ENCODE results near the gene BEST3. TPM values are rescaled to one million over a fixed set of nuclear protein-coding genes. Genes with fewer than 3 reads are reported as not detected.
"Not testable (repeated sequence)": the region's sequence is repeated elsewhere in the genome, so short reads cannot be mapped to it uniquely, and the experiment has no call there.

Gene BEST3
- total and polyA plus RNA-seq, 7 donors = 41.8 to 181 (median 141) TPM

DNA sequence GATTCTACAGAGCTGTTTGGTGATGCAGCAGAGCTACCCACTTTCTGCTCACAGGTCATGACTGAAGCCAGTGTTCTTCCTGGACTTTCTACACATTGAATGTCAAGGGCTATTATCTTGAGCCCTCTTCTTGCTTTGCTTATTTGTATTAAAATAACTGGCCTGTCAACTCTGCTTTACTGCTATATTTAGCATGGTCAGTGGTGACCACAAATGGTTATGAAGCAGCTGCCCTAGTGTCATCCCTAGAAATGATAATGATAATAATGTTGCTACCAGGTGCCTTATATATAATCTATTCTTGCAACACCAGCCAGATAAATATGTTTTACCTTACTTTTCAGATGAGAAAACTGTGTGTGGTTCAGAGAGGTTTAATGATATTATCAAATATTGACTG, 85.8 kb downstream of the BEST3 start:
- ATAC-seq (peak in 1 of 4 donors; percentile 30), DNase-seq (no peak)
- H3K36me3 ChIP-seq (ENCODE audit: insufficient read depth in 1 of 2, low read depth in 1 of 2) = no peaks in the 10 kb centered on the region
- H3K27ac ChIP-seq = no peak overlapping the region
- no peaks in the 10 kb centered on the region for H3K9me3 ChIP-seq
- TF ChIP-seq, protein P1, sequence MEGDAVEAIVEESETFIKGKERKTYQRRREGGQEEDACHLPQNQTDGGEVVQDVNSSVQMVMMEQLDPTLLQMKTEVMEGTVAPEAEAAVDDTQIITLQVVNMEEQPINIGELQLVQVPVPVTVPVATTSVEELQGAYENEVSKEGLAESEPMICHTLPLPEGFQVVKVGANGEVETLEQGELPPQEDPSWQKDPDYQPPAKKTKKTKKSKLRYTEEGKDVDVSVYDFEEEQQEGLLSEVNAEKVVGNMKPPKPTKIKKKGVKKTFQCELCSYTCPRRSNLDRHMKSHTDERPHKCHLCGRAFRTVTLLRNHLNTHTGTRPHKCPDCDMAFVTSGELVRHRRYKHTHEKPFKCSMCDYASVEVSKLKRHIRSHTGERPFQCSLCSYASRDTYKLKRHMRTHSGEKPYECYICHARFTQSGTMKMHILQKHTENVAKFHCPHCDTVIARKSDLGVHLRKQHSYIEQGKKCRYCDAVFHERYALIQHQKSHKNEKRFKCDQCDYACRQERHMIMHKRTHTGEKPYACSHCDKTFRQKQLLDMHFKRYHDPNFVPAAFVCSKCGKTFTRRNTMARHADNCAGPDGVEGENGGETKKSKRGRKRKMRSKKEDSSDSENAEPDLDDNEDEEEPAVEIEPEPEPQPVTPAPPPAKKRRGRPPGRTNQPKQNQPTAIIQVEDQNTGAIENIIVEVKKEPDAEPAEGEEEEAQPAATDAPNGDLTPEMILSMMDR (IDR thresholded peaks at IDR 0.05) = no peak
- intact Hi-C loops (cut with DNase I) = no loop called here
- H3K27me3 ChIP-seq (ENCODE audit: insufficient read depth in 3 of 3, low read length in 2 of 3) = no peaks in the 10 kb centered on the region
- H3K4me3 ChIP-seq = no peak overlapping the region
- no peaks in the 10 kb centered on the region for H3K4me1 ChIP-seq

- intact Hi-C loops (cut with DNase I) = no loop called here
- TF ChIP-seq, protein P1 (IDR thresholded peaks at IDR 0.05) = no peak
- H3K9me3 ChIP-seq = no peaks in the 10 kb centered on the region
- ATAC-seq (no peak), DNase-seq (no peak)
- H3K27ac ChIP-seq = no peak within 1 kb of the TSS
- H3K36me3 ChIP-seq (ENCODE audit: insufficient read depth in 1 of 2, low read depth in 1 of 2) = no peaks in the 10 kb centered on the region
- no peak within 1 kb of the TSS for H3K4me3 ChIP-seq
- no peaks in the 10 kb centered on the region for H3K4me1 ChIP-seq
- WGBS, 3 donors = 94 to 96% (median 94%) methylated on average over 11 of the region's 11 CpGs
- H3K27me3 ChIP-seq (ENCODE audit: insufficient read depth in 3 of 3, low read length in 2 of 3) = no peaks in the 10 kb centered on the region
Measured at GRCh38 chr12:69610729-69611128, 88.4 kb downstream of the BEST3 start, which contains the start of gene LRRC10. Gene LRRC10, minus strand, starts transcription at chr12:69610907. Its CDS starts 69 bp downstream, at chr12:69610838.

GRCh38 chr12:69610126-69610525, 89.0 kb downstream of the BEST3 start:
- ATAC-seq (no peak), DNase-seq (no peak)
- no peaks in the 10 kb centered on the region for H3K4me1 ChIP-seq
- intact Hi-C loops (cut with DNase I) = no loop called here
- H3K4me3 ChIP-seq = no peak overlapping the region
- TF ChIP-seq, protein P1 (IDR thresholded peaks at IDR 0.05) = no peak
- no peaks in the 10 kb centered on the region for H3K27me3 ChIP-seq (ENCODE audit: insufficient read depth in 3 of 3, low read length in 2 of 3)
- no peaks in the 10 kb centered on the region for H3K36me3 ChIP-seq (ENCODE audit: insufficient read depth in 1 of 2, low read depth in 1 of 2)
- no peak overlapping the region for H3K27ac ChIP-seq
- WGBS, 3 donors = 88 to 89% (median 88%) methylated on average over 15 of the region's 15 CpGs
- no peaks in the 10 kb centered on the region for H3K9me3 ChIP-seq

DNA sequence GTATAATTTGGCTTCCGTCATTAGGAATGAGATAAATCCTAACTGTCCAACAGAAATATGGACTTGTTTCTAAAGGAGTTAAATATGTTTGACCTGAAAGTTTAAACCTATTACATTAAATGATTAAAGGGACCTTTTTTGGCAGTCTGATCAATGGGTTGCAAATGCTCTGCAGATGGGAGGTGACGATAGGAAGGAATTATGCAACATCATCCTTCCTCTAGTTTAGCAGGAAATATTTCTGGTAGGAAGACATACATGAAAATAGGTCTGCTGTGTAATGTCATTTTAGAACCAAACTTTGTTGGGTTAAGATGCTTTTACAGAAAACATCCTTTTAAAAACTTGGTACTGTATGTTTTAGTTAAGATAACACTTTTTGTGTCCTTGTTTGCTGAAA, 91.0 kb downstream of the BEST3 start:
- ATAC-seq = no peak
- H3K27me3 ChIP-seq (ENCODE audit: insufficient read depth in 3 of 3, low read length in 2 of 3) = no peaks in the 10 kb centered on the region
- H3K27ac ChIP-seq = no peak overlapping the region
- intact Hi-C loops (cut with DNase I) = no loop called here
- H3K9me3 ChIP-seq = no peaks in the 10 kb centered on the region
- H3K4me3 ChIP-seq = no peak overlapping the region
- TF ChIP-seq, protein P1 (IDR thresholded peaks at IDR 0.05) = no peak
- 68 to 70% (median 68%) methylated on average over 2 of the region's 2 CpGs for WGBS, 3 donors
- no peak for DNase-seq
- H3K36me3 ChIP-seq (ENCODE audit: insufficient read depth in 1 of 2, low read depth in 1 of 2) = peaks cover 0 to 6% of the 10 kb centered on the region in 2 donors
- no peaks in the 10 kb centered on the region for H3K4me1 ChIP-seq

DNA sequence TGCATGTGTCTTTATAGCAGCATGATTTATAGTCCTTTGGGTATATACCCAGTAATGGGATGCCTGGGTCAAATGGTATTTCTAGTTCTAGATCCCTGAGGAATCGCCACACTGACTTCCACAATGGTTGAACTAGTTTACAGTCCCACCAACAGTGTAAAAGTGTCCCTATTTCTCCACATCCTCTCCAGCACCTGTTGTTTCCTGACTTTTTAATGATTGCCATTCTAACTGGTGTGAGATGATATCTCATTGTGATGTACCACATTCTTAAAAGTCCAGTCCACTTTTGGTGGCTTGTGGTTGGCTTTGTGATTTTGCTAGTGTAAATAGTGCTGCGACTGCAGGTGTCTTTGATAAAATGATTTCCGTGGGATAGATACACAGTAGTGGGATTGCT, 94.8 kb downstream of the BEST3 start:
- H3K4me1 ChIP-seq; H3K27ac ChIP-seq; DNase-seq; intact Hi-C loops (cut with DNase I); H3K27me3 ChIP-seq (ENCODE audit: insufficient read depth in 3 of 3, low read length in 2 of 3); H3K4me3 ChIP-seq; ATAC-seq; H3K9me3 ChIP-seq: not testable (repeated sequence)
- H3K36me3 ChIP-seq (ENCODE audit: insufficient read depth in 1 of 2, low read depth in 1 of 2) = peaks cover 4 to 44% of the 10 kb centered on the region in 2 donors
- WGBS, 3 donors = 90 to 94% (median 93%) methylated on average over 2 of the region's 3 CpGs

Other genes with a start within 250 kb of the BEST3 start
- gene FRS2, start 228.9 kb downstream of the BEST3 start, total RNA-seq = 10 to 100 TPM; 12.8 to 18.9 (median 15.0) TPM
- gene FRS2, start 228.9 kb downstream of the BEST3 start, polyA plus RNA-seq = 10 to 100 TPM in 1 of 3 donors, 1 to 10 TPM in 2; 3.6 to 16.8 (median 4.0) TPM
- 100 to 1,000 TPM in 3 of 4 donors, 10 to 100 TPM in 1; 96.9 to 190 (median 149) TPM for gene CCT2, start 113.8 kb downstream of the BEST3 start, total RNA-seq
- 100 to 1,000 TPM; 129 to 353 (median 199) TPM for gene CCT2, start 113.8 kb downstream of the BEST3 start, polyA plus RNA-seq
- not detected for gene LRRC10, start 88.4 kb downstream of the BEST3 start, total RNA-seq
- gene LRRC10, start 88.4 kb downstream of the BEST3 start, polyA plus RNA-seq = under 1 TPM in 1 of 3 donors, not detected in 2; 0.03 TPM
- 10 to 100 TPM; 17.2 to 22.6 (median 19.6) TPM for gene RAB3IP, start 39.6 kb upstream of the BEST3 start, total RNA-seq
- gene RAB3IP, start 39.6 kb upstream of the BEST3 start, polyA plus RNA-seq = 10 to 100 TPM; 11.3 to 38.2 (median 17.6) TPM
- gene MYRFL, start 125.9 kb upstream of the BEST3 start, total RNA-seq = under 1 TPM in 1 of 4 donors, not detected in 3; 0.18 TPM
- gene MYRFL, start 125.9 kb upstream of the BEST3 start, polyA plus RNA-seq = under 1 TPM; 0.06 to 0.12 (median 0.08) TPM